GM21447 (cell line): ENCODE results near the gene ZNF710.
A peak's percentile ranks its signal among the peaks of the same experiment; 100 is the strongest.
"Not testable (repeated sequence)": the region's sequence is repeated elsewhere in the genome, so short reads cannot be mapped to it uniquely, and the experiment has no call there.

Experiments
- ATAC-seq: cut with Tn5 transposase; IDR thresholded peaks from one replicate; pipeline ENCODE4 v1.9.1; 2021; ENCODE audit not compliant: unreplicated experiment

Gene ZNF710

DNA sequence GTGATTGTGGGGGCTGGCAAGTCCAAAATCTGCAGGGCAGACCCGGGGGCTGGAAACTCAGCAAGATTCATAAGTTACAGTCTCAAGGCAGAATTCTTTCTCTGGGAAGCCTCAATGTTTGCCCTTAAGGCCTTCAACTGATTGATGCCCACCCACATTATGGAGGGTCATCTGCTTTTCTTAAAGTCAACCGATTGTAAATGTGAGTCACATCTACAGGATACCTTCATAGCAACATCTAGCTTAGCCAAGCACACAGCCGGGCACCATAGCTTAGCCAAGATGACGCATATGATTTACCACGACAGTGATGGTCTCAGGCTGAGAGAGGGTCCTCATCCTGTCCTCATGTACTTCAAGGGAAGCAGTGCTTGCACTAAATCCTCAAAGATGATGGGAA, 57.7 kb downstream of the ZNF710 start:
- ATAC-seq = no peak

DNA sequence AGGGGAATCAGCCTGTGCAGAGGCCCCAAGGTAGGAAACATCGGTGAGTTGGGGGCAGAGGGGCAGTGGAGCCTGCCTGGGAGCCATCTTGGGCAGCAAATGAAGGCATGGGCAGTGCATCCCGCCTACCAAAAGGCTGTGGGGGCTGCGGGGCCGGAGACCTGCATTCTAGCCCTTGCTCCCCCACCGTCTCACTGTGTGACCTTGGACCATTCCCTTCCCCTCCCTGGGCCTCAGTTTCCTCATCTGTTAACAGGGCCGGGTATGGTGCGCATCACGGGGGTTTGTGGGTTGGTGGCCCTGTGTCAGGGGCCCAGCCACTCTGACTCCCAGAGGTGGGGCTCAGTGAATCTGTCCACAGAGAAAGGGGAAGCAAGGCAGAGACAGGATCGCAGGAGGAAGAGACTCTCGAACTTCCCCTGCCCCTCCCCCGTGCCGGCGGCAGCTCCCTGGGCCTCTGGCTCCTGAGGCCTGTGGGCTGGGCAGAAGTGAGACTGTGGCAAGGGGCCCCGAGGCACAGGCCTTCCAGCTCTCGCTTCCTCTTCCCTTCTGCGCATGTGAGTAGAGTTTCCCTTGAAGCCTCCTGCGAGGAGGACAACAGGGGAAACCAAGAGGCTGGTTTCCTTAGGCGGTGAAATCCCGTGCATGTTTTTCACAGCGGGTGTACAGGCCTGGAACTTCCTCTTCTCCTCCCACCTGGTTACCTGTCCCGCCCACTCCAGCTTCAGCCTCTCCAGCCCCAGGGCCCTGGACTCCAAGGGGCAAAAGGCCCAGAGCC, 58.3 kb downstream of the ZNF710 start:
- ATAC-seq = peak; percentile 80

DNA sequence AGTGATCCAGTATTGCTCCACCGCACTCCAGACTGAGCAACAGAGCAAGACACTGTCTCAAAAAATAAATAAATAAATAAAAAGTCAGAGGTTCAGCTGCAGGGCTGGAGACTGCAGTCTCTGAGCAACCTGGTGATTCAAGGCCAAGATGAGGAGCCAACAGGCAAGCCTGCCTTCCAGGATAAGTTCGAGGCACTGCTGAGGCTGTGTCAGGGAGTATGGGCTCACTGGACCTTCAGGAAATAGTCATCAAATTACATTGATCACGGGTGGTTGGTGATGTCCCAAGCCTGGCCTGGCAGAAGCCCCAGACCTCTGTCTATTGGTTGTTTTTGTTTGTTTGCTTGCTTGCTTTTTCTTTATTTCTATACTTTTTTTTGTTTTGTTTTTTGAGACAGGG, 59.7 kb downstream of the ZNF710 start:
- no peak for ATAC-seq

DNA sequence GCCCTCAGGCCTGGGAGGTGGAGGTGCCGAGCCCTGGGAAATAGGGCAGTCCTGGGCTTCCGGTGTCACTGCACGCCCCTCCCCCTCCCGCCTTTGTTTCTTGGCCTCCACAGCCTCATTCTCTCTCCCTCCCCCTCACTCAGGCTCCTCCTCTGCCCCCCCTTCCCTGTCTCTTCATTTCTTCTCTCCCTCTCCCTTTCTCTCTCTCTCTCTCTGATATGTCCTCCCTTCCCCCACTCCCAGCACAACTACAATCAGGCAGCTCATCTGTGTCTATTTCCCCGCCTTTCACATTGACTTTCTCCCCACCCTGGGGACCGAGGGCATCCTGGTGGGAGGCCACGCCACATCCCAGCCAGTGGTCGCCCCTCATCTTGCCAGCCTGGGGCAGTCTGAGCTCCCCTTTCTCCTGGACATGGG, 60.9 kb downstream of the ZNF710 start:
- ATAC-seq = no peak

DNA sequence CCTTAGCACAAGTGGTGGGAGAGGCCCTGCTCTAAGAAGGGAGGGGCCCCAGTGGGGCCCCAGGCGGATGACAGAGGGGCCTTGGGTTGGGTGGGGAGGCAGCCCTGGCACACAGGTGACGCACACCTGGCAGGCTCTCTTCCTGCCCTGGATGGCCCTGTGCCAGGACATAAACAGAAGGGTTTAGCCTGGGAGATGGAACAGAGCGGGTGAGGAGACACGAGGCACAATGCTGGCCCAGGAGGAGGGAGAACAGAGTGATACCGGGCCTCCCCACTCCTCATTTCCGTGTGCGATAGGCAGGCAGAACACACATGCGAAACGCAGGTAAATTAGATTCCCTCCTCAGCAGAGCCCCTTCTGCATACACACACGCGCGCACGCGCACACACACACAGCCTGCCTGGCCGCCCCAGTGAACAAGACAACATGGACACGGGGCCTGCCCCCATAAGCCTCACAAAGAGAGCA, 61.4 kb downstream of the ZNF710 start:
- no peak for ATAC-seq

DNA sequence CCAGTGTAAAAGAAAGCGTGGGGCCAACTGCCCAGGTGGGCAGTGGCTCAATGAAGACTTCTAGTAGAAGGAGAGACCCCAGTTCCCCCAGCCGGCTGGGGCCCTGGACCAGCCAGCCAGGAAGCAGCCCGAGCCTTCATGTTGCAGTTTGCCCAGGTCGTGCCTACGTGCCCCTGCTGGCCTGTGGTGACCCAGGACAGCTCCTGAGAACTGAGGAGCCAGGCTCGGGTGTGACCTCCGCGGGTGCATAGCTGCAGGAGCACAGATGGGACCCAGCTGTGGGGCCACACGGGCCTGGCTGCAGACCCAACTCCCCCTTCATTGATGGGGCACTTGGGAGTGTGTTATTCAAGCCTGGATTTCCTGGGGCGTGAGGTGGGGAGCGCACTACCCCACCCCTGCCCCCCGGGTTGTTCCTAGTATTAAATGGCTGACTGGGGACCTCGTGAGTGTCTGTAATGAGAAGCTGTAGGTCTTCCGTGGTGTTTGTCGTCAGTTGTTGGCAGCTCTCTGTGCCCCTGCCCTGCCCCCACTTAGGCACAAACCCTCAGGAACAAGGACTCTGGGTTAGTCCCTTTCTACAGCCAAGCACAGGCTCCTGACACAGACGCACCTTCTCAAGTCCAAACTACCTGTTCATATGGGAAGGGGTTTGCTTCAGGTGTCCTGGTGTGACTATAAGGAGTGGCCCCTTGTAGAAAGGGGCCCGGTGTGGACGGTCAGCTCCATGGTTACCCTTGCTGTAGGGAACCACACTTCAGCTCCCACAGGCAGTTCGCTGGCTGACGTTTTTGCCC, 62.0 kb downstream of the ZNF710 start:
- ATAC-seq = no peak

DNA sequence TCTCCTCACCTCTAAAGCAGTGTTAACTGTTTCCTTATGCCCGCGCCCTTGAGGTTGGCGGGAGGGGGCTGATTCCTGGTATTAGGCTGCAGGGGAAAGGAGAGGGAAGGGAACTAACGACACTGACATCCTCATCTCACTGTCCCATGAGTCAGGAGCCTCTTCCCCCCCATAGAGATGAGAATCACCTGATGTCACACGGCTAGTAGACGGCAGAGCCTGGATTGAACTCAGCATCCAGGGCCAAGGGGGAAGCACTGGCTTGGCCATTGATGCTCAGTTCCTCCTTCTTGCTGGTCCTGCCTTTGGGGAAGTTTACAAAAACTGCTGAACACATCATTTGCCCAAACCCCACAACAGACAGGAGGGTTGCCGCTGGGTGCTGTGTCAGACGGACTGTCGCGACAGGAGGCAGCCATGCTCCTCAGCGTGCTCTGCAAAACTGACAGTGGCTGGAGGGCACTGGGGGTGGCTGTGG, 62.7 kb downstream of the ZNF710 start:
- ATAC-seq = no peak

DNA sequence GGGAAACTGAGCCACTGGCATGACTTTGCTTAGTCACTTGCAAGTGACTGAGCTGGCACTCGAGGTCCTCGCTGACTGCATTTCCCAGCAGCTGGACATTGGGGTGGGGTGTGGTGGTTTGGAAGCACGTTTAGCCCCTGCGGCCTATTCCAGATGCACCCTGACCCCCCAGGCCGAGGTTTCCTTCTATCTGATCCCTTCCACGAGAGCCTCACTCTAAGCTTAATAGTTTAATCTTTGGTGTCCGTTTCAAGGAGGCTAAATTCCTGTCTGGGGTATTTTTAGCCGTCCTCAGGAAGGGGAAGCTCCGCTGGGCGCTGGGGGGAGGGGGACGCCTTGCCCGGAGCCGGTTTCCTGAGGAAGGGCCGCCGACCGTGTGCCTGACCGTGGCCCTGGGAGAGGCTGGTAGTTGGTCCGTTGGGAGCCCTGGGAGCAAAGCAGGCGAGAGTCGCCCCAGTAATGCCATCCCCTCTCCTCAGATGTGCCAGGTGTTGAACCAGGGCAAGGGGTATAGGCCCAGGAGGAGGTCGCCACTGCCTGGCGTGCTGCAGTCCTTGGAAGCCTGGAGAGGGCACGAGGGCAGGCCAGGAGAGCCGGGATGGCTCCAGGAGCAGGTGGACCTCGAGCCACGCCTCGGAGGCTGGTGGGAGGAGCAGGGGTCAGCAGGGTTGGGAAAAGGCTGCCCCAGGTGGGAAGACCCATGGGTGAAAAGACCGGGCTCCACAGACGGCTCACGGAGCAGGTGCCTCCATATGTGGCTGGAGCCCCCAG, 64.0 kb downstream of the ZNF710 start:
- no peak for ATAC-seq

DNA sequence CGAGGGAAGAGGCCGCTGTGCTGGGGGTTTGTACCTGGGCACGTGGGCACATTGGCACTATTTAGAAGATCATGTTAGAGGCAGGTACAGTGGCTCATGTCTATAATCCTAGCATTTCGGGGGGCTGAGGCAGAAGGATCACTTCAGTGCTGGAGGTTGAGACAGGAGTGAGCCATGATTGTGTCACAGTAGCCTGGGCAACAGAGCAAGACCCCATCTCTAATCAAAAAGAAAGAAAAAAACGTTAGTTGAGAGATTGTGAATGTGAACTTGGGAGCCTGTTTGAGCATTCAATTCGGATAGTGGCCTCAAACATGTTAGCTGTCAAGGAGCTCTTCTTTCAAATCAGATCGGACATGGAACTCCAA, 64.5 kb downstream of the ZNF710 start:
- ATAC-seq = no peak

DNA sequence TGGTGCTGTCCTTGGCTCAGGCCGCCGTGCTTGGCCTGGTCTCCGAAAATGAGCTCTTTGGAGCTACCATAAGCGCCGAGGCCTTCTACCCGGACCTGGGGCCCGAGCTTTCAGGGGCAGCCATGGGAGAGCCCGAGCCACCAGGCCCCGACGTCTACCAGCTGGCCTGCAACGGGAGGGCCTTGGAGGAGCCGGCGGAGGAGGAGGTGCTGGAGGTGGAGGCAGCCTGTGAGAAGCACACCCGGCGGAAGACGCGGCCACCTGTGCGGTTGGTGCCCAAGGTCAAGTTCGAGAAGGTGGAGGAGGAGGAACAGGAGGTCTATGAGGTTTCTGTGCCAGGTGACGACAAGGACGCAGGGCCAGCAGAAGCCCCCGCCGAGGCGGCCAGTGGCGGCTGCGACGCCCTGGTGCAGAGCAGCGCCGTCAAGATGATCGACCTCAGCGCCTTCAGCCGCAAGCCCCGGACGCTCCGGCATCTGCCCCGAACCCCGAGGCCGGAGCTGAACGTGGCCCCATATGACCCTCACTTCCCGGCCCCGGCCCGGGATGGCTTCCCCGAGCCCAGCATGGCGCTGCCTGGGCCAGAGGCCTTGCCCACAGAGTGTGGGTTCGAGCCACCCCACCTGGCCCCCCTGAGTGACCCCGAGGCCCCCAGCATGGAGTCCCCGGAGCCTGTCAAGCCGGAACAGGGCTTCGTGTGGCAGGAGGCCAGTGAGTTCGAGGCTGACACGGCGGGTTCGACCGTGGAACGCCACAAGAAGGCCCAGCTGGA, 66.2 kb downstream of the ZNF710 start:
- ATAC-seq = no peak

DNA sequence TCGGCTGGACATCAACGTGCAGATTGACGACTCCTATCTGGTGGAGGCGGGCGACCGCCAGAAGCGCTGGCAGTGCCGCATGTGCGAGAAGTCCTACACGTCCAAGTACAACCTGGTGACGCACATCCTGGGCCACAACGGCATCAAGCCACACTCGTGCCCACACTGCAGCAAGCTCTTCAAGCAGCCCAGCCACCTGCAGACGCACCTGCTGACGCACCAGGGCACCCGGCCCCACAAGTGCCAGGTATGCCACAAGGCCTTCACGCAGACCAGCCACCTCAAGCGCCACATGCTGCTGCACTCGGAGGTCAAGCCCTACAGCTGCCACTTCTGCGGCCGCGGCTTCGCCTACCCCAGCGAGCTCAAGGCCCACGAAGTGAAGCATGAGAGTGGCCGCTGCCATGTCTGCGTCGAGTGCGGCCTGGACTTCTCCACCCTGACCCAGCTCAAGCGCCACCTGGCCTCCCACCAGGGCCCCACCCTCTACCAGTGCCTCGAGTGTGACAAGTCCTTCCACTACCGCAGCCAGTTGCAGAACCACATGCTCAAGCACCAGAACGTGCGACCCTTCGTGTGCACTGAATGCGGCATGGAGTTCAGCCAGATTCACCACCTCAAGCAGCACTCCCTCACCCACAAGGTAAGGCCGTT, 67.0 kb downstream of the ZNF710 start:
- ATAC-seq = no peak

DNA sequence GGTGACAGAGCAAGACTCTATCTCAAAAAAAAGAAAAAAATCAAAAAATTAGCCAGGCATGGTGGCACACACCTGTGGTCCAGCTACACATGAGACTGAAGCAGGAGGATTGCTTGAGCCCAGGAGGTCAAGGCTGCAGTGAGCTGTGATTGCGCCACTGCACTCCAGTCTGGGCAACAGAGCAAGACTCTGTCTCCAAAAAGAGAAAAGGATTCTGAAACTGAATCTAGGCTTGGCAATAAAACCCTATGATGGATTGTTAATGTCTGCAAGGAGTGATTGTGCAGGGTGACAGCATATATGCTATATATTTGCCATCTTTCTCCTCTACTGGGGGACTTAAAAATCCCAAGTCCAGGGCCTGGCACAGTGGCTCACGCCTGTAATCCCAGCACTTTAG, 69.5 kb downstream of the ZNF710 start:
- ATAC-seq = not testable (repeated sequence)

DNA sequence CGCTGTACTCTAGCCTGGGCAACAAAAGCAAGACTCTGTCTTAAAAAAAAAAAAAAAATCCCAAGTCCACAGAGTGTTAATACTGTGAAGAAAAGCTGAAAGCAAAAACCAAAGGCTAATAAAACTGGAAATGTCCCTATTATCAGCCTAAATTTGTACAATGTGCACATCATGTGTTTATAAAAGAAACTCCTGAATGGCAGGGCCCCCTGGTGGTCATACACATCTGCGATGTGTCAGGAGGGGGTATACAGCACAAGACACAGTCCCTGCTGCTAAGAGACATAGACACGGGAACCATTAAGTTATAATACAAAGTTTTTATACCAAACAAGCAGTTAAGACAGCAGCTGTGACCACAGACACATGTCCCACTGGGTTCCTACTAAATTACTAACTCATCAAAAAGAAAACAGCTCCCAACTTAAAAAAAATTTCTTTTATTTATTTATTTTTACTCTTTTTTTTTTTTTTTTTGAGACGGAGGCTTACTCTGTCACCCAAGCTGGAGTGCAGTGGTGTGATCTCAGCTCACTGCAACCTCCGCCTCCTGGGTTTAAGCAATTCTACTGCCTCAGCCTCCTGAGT, 70.2 kb downstream of the ZNF710 start:
- peak; percentile 78 for ATAC-seq

DNA sequence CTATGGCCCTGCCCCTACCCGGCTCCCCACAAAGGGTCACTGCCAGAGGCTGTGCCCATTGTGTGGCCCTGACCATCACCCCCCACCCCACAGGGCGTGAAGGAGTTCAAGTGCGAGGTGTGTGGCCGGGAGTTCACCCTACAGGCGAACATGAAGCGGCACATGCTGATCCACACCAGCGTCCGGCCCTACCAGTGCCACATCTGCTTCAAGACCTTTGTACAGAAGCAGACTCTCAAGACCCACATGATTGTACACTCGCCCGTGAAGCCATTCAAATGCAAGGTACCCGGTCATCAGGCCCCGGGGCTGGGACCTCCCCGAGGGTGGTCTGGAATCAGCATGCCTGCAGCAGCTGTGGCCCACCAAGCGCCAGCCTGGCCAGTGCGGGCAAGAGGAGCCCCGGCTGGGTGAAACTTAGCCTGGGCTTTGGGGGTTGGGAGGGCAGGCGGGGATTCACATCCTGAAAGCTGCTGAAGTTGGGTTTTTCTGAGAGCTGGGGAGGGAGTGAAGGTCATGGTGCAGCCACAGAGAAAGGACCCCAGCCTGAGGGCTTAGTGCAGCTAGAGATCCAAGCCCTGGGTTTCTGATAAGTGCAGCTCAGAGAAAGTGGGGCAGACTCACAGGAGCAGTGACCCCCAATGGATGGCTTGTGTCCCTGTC, 72.0 kb downstream of the ZNF710 start:
- ATAC-seq = no peak

DNA sequence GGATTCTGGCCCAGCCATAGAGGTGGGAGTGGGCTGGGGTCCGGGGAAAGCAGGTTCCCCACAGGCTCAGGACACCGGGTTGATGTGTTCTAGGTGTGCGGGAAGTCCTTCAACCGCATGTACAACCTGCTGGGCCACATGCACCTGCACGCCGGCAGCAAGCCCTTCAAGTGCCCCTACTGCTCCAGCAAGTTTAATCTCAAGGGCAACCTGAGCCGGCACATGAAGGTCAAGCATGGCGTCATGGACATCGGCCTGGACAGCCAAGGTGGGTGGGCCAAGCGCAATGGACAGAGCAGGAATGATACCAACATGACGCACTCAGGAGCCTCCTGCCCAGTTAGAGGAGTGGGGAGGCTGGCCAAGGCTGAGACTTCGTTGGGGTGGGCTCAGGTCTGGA, 72.9 kb downstream of the ZNF710 start:
- no peak for ATAC-seq

DNA sequence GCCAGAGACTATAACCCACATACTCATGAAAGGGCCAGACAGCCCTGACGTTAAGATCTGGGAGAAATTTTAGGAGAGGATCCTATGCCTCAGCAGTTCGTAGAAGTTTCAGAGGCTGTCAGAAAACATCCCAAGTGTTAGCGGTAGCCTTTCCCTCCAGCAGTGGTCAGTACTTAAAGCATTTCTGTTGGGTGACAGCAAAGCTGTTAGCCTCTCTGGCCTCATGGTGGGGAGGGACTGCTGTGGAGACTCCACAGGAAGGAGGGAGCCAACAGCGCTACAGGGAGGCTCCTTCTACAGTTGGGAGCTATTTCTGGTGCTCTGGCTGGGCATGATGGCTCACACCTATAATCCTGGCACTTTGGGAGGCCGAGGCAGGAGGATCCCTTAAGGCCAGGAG, 73.8 kb downstream of the ZNF710 start:
- ATAC-seq = no peak

DNA sequence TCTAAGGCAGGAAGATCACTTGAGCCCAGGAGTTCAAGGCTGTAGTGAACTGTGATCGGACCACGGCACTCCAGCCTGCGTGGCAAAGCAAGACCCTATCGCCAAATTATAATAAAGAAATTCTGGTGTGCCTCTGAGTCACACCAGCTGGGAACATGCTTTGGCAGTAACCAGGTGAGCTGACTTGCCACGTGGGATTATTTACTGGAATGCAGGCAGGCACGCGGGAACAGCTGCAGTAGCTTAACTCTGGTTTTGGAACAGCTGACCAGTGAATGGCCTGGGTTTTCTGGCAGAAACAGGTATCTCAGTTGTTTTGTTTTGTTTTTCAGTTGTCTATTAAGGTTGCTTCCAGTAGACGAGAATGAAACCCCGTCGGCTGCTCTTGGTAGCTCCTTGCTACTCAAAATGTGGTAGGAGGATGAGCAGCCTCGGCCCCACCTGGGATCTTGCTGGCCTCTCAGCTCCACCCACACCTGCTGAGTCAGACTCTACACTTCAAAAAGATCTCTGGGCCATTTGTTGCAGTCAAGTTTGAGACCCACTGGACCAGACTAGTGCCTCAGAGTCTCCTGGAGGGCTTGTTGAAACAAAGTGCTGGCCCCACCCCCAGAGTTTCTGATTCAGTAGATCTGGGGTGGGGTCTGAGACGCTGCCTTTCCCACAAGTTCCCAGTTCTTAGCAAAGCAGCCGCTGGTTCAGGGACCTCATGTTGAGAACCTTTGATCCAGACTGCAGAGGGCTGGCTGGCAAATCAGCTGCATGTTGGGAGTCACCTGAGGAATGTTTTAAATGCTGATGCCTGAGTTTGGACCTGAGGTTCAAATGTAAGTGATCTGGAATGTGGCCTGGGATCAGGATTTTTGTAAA, 74.5 kb downstream of the ZNF710 start:
- no peak for ATAC-seq

DNA sequence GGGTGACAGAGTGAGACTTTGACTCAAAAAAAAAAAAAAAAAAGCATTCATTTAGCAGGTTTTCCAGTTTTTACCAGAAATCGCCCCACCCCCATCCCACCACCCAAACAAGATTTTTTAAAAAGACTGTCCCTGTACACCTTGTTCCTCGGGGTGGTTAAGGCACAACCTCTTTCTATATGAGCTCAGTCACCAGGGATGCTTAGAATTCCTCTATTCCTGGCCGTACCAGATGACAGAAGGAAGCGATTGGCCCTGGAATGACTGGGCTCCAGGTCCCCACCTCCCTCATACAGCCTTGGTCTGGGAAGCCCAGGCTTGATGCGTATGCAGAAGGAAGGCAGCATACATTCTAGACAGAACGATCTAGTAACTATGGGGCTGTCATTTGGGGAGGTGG, 75.6 kb downstream of the ZNF710 start:
- ATAC-seq = no peak
